H1 (cell line): ENCODE data around the gene RIN3. TPM values are rescaled to one million over a fixed set of nuclear protein-coding genes. Genes with fewer than 3 reads are reported as not detected.

Experiments
- BRCA1 ChIP-seq: IDR thresholded peaks from 2 replicates; pipeline ENCODE4 v1.6.1; 2012; ENCODE audit warnings: low read depth, low read length, improper control_type of control experiment
- RFX5 ChIP-seq: IDR thresholded peaks from 2 replicates; pipeline ENCODE4 v1.6.1; 2011; ENCODE audit warnings: low read depth, low read length, improper control_type of control experiment, borderline replicate concordance
- SAP30 ChIP-seq: fragments of 300-600 bp; sonication (generic); IDR thresholded peaks from 2 replicates; pipeline ENCODE4 v1.7.1; 2012; ENCODE audit warnings: low read length, moderate library complexity, mild to moderate bottlenecking, inconsistent platforms; ENCODE audit not compliant: insufficient read depth, insufficient replicate concordance
- polyA plus RNA-seq, 7 experiments: library from polyadenylated mRNA; depleted of rRNA in 3 of 7; stranded (reverse) in 5 of 7; unstranded in 2 of 7; fragments of >200 nt in 5 of 7; fragments of 200-250 nt in 2 of 7; gene quantifications; 1 replicate in 5 of 7; 2 replicates in 1 of 7; 4 replicates in 1 of 7; pipeline versions ENCODE4 v1.2.1 to v1.2.3, GENCODE V29; 2011 to 2013; ENCODE audit warnings: missing spikeins in 2 of 7, mixed read lengths in 2 of 7
- total RNA-seq: library from RNA; stranded (reverse); fragmentation: NEBNext Ultra II Directional; extraction: Animal tissue kit (Norgen Biotek cat#: 25700); gene quantifications from 2 replicates; pipeline ENCODE4 v1.2.1, GENCODE V29; 2021
- TF ChIP-seq, protein P1 (sequence below): IDR thresholded peaks from 2 replicates; pipeline ENCODE4 v1.6.1; 2011; ENCODE audit warnings: low read length, improper control_type of control experiment

RIN3 gene
- total and polyA plus RNA-seq, 2 of the 8 experiments (the other 6 are each of a cell fraction or from before 2014, with no cell fraction given): 0.59 to 1.5 TPM

DNA sequence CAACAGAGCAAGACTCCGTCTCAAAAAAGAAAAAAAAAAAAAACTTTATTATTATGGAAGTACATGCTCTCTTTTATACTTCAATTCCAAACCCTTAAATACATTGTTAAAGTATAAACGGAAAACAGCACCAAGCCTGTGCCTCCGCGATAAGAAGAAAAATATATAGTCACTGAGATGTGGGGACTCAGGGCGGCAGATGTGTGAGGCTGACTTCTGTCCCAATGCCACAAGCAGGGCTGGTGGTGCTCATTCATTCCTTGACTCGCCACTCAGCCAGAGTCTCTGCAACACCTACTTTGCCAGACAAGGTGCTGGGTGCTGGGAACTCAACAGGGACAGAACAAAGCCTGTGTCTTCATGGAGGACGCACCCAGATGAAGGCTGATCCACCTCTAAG, 221.0 kb downstream of the RIN3 start (continued):
- no peak for TF ChIP-seq SAP30
- no peak for TF ChIP-seq RFX5
- no peak for TF ChIP-seq BRCA1
- TF ChIP-seq, protein P1, sequence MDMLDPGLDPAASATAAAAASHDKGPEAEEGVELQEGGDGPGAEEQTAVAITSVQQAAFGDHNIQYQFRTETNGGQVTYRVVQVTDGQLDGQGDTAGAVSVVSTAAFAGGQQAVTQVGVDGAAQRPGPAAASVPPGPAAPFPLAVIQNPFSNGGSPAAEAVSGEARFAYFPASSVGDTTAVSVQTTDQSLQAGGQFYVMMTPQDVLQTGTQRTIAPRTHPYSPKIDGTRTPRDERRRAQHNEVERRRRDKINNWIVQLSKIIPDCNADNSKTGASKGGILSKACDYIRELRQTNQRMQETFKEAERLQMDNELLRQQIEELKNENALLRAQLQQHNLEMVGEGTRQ: no peak
